Heart left ventricle (tissue), 13 donors: ENCODE measurements around the gene NAALADL2.

Experiments used
- POLR2A ChIP-seq, 2 donors: fragments of 450-650 bp; IDR thresholded peaks; one replicate each; pipeline ENCODE4 v1.6.1; 2017; ENCODE audit warnings: antibody characterized with exemption in 2 of 2, mild to moderate bottlenecking in 2 of 2, moderate library complexity in 2 of 2
- TF ChIP-seq, protein P1 (sequence below), 12 donors: fragments of 200-600 bp; sonication (generic) in 4 of 12; IDR thresholded peaks; one replicate each; pipeline versions ENCODE4 v1.5.0 to v1.8.0; 2018 to 2022; ENCODE audit warnings: antibody characterized with exemption in 12 of 12, mild to moderate bottlenecking in 5 of 12
- donor health status: ischemic (EF 13 %, LVEDD 7.1; RV severe dilation, severe dysfunction).
- donor health status: DM: no; HTN: yes; CAD: no.
- donor health status: DM: no; HTN: no; CAD: no.
- donor health status: ischemic (EF 25% LVEDD 6.9; RV normal size, moderate dysfunction).
- donor health status: ischemic (EF 25% LVEDD 5.7; RV mildly dilated, moderate dysfunction).
- donor health status: ischemic (EF 35%, LVEDD 5.7; RV mildly dilated, moderate dysfunction).
- donor health status: nonischemic (EF 11% LVEDD 7.7; RV severe dilation, severe dysfunction).
- donor health status: DM: yes; HTN: yes; CAD: no.
- donor health status: PGD.
- donor health status: ischemic (EF 29% LVEDD 5.4; RV normal size, mild dysfunction).
- donor health status: nonischemic (EF 23%, LVEDD 6.1; RV moderate dilation, normal function).

GRCh38 chr3:175743733-175744400 lies 884.7 kb downstream of the NAALADL2 start:
- TF ChIP-seq, protein P1, sequence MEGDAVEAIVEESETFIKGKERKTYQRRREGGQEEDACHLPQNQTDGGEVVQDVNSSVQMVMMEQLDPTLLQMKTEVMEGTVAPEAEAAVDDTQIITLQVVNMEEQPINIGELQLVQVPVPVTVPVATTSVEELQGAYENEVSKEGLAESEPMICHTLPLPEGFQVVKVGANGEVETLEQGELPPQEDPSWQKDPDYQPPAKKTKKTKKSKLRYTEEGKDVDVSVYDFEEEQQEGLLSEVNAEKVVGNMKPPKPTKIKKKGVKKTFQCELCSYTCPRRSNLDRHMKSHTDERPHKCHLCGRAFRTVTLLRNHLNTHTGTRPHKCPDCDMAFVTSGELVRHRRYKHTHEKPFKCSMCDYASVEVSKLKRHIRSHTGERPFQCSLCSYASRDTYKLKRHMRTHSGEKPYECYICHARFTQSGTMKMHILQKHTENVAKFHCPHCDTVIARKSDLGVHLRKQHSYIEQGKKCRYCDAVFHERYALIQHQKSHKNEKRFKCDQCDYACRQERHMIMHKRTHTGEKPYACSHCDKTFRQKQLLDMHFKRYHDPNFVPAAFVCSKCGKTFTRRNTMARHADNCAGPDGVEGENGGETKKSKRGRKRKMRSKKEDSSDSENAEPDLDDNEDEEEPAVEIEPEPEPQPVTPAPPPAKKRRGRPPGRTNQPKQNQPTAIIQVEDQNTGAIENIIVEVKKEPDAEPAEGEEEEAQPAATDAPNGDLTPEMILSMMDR (IDR thresholded peaks at IDR 0.05) = no peak
- no peak for TF ChIP-seq POLR2A (IDR thresholded peaks at IDR 0.05)
